ENCODE measurements around the gene LDLRAD4.
"Not testable (repeated sequence)": the region's sequence is repeated elsewhere in the genome, so short reads cannot be mapped to it uniquely, and the experiment has no call there.

Gene LDLRAD4

DNA sequence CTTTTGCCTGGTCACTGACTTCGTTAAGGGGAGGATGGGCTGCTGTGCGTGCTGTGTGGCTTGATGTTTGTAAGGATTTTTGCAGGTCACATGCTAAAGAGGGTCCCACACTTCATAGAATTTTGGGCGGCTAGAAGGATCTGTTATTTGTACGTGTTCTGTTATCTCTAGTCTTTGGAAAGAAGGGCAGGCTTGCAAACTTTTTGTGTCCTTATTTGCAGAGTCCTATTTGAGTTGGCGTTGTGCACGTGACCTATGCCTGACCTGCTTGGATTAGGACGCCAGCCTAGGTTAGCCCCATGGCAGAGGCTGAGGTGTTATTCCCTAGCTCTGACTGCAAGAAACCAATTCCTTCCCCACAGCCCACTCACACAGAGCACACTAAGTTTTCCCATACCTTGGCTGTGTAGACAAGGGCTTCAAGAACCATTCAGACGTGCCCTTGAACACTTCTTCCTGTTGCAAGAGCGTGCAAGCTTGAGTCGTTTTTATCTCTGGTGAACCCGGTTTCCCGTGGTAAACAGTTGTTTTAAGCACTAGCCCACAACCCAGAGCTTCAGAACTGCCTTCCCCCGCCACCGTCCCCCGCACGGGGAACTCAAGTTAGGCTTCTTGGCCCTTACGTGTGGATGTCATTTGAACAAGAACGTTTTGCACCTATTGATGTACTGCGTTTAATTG, 94.6 kb downstream of the LDLRAD4 start:
- DNase-seq, result no peak

DNA sequence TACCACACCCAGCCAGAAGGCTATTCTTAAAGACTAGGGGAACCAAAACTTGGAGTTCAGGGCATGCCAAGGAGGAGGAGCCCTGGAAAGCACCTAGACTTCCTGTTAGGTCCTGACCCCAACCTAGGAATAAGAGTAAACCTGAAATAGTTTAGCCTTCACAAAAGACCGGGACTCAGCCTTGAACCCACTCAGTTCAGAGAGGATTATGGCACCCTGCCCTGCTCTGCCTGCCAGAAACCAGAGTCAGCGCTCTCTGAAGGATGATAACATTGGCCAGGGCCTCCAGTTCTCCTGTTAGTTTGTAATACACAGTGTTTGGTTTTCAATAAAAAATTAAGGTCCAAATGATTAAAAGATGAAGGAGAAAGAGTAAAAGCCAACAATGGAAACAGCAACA, 96.4 kb downstream of the LDLRAD4 start:
- DNase-seq, result no peak

DNA sequence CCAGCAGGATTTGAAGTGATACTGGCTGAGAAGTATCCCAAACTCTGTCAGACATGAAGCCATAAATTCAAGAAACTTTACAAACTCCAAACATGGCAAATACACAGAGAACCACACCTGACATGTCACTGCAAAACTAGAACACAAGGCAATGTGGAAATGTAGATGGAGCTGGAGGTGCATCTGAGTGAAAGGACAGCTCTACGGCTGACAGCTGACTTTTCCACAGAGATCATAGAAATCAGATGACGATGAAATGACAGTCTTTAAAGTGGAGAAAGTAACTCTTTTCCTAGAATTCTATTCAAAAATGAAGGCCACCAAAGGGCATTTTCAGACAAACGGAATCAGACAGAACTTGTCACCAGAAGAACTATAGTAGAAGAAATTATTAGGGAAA, 97.5 kb downstream of the LDLRAD4 start:
- no peak for DNase-seq

DNA sequence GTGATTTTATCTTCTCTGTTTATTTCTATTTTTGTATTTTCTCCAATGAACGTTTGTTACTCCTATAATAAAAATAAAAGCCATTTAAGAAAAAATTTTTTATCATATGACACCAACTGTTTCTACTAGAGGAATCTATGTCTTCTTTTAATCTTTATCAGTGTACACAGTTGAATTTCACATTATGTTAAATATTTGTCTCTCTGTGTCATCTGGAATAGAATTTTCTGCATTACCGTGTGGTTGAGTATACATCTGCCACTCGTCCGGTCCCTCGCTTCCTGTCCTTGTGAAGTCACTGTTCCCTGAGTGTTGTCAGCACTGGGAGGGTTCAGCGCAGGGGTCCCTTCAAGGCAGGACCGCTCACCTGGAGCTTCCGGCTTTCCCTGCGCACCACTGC, 99.2 kb downstream of the LDLRAD4 start:
- DNase-seq, result no peak

DNA sequence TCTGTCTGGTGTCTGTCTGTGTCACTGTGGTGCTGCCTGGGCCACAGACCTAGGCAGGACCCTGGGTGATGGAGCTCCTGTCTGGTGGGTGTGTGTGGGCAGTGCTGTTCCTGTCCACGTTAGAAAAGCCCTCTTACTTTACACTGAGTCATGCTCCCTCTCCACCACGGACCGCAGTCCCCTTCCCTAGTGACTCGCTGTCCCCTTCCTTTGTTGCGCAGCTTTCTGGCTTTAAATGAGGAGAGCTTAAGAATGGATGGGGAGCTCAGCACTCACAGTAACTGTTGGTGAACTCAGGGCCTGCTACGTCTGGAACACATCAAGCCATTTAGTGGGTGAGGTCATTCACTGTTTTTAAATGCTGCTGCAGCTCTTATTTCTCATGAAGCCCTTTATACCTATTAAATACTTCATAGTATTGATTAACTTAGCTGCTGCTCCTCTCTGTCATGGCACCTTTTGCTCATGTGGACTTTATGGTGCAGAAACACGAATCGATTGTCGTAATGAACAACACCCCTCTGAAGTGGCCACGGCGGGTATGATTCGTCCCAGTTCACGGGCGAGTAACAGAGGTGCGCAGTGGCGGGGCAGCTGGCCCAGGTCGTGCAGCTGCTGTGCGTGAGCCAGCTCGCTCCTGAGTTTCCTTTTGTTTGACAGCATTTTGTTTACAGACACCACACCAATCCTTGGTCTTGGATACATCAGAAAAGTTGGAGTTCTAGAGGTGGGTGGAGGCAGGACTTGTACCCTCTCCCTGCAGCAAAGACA, 100.4 kb downstream of the LDLRAD4 start:
- no peak for DNase-seq

DNA sequence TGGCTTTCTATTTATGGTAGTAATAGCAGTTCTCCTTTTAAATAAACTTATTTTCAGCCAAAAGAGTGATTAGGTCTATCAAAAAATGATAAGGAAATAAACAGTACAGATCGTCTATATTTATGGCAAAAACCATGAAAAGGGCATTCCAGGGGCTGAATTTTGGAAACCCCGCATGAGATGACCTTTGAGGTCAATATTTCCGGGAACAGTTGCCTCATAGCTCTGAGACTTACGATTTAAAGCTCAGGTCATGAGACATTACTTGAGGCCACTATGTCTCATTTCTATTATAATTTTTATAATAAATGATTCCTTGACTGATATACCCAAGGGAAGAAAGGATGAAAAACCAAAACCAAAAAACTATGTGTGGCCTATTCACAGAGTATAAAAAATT, 101.1 kb downstream of the LDLRAD4 start:
- DNase-seq, result no peak

DNA sequence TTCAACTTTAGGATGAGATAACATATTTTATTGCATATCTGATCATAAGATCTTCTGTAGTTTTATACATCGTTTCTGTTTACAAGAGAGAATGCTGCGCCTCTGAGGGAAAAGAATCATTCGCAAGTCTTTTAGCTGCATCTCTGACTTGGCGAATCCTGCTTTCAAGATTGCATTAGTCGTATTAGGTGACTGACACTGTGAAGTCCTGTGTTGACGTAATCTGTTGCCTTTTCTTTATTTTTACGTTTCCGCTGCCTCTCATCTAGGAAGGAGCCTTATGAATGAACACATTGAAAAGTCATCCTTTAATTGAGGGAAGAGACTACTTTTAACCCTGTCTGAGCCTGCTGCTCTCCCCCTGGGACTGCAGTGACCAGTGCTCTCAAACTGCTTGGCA, 101.5 kb downstream of the LDLRAD4 start:
- DNase-seq, result no peak

DNA sequence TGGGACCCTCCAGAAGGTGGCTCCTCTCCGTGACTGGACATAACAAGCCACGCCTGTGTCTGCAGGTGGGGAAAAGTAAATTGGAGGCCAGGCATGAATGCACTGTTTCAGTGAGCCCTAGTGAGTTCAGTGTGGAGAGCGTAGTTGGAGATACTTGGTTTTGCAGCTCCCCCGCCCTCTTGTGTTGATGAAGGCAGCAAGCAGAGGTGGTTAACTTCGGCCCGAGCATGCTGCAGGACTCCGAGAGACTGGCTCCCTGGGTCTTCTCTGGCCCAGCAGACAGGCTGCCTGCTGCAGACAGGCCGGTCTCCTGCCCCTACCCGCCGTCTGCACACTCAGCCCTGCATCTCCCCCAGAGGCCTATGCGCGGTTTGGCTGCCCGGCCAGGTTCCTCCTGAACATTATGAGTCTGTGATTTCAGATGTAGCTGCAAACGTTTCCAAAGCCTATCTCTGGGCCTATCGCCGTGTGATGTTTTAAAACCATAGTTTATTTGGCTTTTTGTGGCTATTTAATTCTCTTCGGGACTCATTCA, 102.4 kb downstream of the LDLRAD4 start:
- no peak for DNase-seq

DNA sequence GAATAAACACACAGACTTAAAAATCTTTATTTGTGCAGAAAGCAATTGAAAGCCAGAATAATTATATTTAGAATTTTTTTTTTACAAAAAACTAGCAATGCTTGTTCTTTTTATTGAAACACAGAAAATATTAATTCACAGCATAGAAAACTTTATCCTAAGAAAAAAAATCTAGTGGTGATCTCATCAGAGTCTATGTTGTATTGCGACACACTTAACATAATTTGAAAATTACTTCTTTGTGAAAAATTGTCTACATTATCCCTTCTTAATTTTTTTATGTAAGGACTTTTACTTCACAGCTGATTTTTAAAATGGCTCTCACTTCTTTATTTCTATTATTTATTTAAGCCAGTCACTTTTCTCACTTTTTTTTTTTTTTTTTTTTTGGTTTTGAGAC, 103.4 kb downstream of the LDLRAD4 start:
- no peak for DNase-seq

DNA sequence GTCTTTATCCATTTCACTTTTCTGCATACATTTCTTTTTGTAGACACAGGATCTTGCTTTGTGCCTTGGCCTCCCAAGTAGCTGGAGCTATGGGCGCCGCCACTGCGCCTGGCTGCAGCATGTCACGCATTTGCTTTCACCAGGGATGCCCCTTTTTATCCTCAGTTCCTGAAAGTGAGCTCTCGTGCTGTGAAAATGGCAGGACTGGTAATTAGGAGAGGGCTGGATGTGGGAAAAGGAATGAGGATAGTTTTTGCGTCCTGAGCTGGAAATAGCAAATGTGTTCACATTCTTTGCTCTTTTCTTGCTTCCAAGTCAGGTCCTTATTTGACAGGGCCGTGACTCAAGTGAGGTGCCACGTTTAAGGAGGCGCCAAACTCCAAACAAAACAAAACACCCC, 104.6 kb downstream of the LDLRAD4 start:
- DNase-seq, result no peak

DNA sequence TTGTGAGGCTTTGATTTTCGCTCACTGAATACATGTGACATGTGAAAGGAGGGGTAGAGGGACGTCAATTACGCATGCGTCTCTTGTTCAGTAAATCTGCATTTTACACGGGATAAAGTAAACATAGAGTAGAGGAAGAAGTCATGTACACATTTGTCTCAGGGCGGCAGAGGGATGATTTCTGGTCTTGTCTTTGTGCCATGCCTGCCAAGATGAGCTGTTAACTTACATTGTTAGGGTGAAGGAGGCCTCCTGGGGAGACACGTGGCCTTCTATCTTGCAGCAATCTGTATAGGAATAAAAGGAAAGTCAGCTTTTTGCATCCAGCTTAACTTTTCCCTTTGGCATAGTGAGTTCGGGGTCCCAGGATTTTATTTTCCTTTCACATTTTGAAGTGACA, 106.3 kb downstream of the LDLRAD4 start:
- no peak for DNase-seq

DNA sequence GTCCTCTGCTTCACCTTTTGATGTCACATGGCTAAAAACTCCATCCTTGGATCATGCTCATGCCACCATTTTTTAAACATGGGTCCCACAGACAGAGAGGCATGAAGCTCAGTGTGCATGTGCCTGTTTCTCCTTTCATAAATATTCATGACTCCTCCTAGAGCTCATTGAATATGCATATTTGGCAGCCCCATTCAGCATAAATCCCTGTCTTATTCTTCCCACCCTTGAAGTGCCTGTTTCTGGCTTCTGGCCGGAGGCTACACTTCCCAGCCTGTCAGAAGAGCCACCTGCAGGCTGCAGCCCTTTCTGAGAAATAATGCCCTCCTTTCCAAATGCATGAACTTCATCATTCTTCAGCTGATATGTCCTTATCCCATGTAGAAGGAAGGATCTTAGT, 109.7 kb downstream of the LDLRAD4 start:
- DNase-seq, result no peak

DNA sequence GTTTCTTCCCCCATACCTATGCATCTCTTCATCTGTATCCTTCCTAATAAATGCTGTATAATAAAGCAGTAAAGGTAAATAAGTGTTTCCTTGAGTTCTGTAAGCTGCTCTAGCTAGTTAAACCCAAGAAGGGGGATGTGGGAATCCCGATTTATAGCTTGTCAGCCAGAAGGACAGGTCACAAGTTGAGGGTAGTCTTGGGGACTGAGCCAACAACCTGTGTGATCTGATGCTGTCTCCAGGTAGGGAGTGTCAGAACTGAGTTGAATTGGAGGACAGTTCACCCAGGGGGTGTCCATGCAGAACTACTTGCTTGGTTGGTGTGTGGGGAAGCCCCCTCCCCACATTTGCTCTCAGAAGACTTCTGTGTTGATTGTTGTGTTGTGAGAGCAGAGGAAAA, 112.4 kb downstream of the LDLRAD4 start:
- no peak for DNase-seq

DNA sequence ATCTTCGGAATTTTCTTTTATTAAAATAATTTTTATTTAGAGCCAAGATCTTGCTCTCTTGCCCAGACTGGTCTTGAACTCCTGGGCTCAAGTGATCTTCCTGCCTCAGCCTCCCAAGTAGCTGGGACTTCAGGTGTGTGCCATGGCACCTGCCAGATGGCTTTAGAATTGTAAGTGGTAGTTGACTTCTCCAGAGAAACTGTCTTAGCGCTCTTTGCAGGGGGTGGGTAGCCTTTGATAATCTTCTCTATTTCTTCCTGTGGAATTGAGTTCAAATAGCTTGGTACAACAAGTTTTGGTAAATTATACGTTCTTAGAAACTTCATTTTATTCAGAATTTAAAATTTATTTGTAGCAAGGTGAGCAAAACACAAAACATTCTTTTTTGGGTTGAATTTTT, 113.3 kb downstream of the LDLRAD4 start:
- DNase-seq, result no peak

DNA sequence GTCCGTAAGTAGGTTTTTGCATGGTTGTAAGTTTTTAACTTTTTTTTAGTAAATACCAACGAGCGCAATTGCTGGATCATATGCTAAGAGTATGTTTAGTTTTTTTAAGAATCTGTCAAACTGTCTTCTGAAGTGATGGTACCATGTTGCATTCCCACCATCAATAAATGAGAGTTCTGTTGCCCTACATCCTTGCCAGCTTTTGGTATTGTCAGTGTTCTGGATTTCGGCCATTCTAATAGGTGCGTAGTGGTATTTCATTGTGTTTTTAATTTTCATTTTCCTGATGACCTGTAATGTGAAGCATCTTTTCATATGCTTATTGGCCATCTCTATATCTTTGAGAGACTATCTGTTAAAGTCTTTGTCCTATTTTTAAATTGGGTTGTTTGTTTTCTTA, 114.3 kb downstream of the LDLRAD4 start:
- DNase-seq, result no peak

DNA sequence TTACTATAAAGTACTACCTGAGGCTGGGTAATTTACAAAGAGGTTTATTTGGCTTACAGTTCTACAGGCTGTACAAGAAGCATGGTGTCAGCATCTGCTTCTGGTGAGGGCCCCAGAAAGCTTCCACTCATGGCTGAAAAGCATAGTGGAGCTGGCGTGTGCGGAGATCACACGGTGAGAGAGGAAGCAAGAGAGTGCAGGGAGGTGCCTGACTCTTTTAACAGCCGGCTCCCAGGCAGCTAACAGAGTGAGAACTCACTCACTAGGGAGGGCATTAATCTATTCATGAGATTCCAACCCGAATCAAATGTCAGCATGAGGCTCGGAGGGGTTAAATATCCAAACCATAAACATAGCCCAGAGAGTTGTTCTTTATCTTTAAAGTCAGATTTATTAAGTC, 117.3 kb downstream of the LDLRAD4 start:
- DNase-seq, result no peak

DNA sequence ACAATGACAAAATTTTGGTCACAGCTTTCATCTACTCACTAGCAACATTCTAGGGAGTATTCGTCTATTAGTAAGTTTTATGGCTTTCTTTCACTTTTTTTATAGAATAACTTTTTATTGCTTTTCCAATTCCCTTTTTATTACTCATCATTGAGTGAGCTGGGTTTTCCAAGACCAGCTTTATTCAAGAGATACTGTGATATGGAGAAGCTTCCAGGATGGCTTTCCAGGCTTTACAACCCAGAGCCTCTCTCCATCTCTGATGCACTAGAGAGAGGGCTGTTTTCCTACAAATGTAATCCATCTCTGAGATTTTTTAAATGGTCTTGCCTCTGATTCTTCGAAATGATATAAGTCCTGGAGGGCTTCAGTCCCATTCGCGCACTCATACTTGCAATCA, 118.3 kb downstream of the LDLRAD4 start:
- DNase-seq, result no peak

DNA sequence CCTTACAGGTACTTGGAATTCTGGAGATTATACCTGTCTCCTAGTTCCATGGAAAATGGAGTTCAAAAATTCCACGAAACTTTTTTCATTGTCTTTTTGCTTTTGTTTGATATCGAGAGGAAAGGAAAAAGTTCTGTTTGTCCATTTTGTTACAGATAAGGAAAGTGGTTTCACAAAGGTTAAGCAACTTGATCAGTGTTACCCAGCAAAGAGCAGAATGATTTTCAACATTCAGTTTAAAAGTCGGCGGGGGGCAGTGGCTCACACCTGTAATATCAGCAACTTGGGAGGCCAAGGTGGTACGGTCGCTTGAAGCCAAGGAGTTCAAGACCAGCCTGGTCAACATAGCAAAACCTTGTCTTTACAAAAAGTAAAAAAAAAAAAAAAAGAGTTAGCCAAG, 118.8 kb downstream of the LDLRAD4 start:
- no peak for DNase-seq

DNA sequence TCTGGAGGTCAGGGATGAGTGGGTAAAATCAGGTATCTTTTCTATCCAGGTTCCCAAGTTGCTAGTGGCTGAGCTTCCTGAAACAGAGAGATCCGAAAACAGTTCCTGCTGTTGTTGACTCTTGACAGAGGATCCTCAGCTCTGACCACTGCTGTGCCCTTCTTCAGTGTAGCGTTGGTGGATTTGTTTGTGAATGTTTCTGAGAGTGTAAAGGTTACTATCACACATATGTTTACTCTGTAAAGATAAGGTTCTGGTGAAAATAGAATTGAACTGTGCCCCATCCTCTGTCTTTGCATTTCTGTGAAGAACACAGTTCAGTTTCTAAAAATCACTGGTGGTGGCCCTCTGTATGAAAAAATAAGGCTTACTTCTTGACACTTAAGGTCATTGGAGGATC, 119.8 kb downstream of the LDLRAD4 start:
- no peak for DNase-seq

DNA sequence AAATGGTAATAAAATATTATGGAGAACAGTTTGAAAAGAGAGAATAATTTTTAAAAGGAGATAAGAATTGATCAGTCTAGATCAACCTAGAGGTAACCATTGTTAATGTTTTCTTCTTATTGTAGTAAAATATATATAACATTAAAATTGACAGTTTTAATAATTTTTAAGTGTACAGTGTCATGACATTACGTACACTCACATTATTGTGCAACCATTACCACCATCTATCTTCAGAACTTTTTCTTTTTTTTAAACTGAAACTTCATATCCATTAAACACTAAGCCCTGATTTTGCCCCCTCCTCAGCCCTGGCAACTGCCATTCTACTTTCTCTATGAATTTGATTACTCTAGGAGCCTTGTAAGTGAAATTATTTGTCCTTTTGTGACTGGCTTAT, 121.1 kb downstream of the LDLRAD4 start:
- DNase-seq, result no peak

DNA sequence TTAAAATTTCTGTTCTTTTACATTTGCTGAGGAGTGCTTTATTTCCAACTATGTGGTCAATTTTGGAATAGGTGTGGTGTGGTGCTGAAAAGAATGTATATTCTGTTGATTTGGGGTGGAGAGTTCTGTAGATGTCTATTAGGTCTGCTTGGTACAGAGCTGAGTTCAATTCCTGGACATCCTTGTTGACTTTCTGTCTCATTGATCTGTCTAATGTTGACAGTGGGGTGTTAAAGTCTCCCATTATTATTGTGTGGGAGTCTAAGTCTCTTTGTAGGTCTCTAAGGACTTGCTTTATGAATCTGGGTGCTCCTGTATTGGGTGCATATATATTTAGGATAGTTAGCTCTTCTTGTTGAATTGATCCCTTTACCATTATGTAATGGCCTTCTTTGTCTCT, 127.9 kb downstream of the LDLRAD4 start:
- not testable (repeated sequence) for DNase-seq

DNA sequence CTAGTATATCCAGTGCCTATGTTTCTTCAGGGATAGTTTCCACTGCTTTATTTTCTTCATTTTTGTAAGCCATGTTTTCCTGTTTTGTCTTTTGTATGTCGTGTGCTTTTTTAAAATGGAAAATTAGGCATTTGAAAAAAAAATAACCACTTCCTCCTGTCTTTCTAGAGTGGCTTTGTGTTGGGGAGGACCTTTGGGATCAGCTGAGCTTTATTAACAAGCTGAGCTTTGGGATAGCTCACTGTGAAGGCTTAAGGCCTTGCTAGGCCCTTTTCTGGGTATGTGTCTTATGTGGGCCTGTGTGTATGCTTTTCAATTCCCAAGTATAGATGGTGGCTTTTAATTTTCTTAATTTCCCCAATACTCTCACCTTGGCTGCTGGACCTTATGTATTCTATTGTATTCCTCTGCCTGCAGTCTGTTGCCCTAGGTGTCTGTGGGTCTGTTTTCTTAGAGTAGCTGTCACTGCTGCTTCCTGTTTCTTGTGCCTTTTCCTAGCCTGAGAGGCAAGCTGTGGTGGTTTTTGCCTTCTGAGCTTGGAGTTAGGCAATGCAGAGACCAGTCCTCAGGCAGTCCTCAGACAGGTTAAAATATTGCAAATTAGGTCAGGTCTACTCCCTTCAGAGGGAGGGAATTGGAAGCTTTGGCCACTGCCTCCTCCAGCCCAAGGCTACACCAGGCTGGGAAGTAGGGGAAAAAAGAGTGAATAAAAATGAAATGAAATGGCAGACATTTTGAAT, 134.7 kb downstream of the LDLRAD4 start:
- DNase-seq, result no peak

DNA sequence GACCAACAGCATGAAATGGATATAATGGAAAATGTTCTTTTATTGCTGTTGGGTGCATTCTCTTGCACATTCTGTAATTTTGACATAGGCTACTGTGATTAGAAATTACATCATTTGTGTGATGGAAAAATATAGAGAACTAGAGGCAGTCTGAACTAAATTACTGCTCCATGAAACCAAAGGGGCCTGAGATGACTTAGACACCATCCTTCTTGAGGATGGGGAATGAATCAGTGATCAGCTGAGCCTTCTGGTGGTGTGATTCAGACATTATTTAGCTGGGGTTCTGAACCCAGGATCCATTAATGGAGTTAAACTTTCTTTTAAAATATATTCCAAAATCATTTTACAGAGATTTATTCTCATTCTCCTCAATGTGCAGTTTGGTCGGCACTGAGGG, 135.8 kb downstream of the LDLRAD4 start:
- no peak for DNase-seq

DNA sequence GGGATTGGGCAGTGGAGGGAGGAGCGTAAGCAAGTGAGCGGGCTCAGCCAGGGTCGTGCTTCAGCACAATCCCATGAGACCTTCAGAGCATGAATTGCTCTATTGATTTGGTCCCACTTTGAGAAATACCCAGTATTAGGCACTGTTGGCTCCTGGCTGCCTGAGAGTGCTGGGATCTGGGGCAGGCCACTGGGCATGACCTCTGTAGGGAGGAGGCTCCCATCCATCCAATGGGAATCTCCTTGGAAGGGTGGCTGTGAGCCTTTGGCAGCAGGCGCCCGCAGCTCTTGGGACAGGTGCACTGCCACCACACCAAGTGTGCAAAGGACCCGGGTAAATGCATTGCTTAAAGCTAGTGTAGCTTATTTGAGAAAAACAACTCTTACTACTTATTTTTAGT, 137.5 kb downstream of the LDLRAD4 start:
- no peak for DNase-seq
